DOHH2 (cell line): Measurements from ENCODE around the gene PDCL2.

ENCODE experiments used
- CTCF ChIP-seq: fragments of 200-600 bp; sonication (generic); IDR thresholded peaks from one replicate; pipeline ENCODE4 v1.5.1; 2014; ENCODE audit warnings: antibody characterized with exemption, mild to moderate bottlenecking, low read depth, low read length; ENCODE audit not compliant: poor library complexity, severe bottlenecking
- EZH2phosphoT487 ChIP-seq: fragments of 200-600 bp; sonication (generic); IDR thresholded peaks from 2 replicates; pipeline ENCODE4 v1.6.1; 2017; ENCODE audit warnings: borderline replicate concordance, mild to moderate bottlenecking, antibody characterized with exemption, low read length, moderate library complexity, mixed read lengths

- TF ChIP-seq CTCF (no peak), EZH2phosphoT487 (0 out of 2 replicates have a peak, but pooled peaks have one; percentile 40)
Observed at GRCh38 chr4:55633903-55634302, 41.9 kb upstream of the PDCL2 start.
